ENCODE data around the gene SPATA17. TPM values are rescaled to one million over a fixed set of nuclear protein-coding genes. Genes with fewer than 3 reads are reported as not detected.

The SPATA17 gene
- total and polyA plus RNA-seq, 2 experiments from 2014 or later, result 1.00 to 2.9 TPM

GRCh38 chr1:217776693-217777092 lies 145.5 kb downstream of the SPATA17 start:
- Histone ChIP-seq H3K4me3 (no peak overlapping the region), H3K27ac (no peak overlapping the region), H3K4me1 (ENCODE audit: insufficient read depth) (no peaks in the 10 kb centered on the region), H3K79me2 (no peaks in the 10 kb centered on the region), H4K20me1 (ENCODE audit: insufficient read depth, poor library complexity, severe bottlenecking) (no peaks in the 10 kb centered on the region), H3K27me3 (no peaks in the 10 kb centered on the region), H3K9me2 (replicated peaks; ENCODE audit: insufficient read depth) (no peaks in the 10 kb centered on the region), H3K9me3 (ENCODE audit: low read depth) (no peaks in the 10 kb centered on the region), H2AFZ (no peak overlapping the region), H3K36me3 (replicated peaks; ENCODE audit: insufficient read depth, low read depth) (no peaks in the 10 kb centered on the region), H3K4me2 (no peak overlapping the region)
- WGBS (ENCODE audit: low lambda C conversion rate, missing lambda C conversion rate), result 98% methylated on average over 5 of the region's 5 CpGs
- DNase-seq (ENCODE audit: low spot score), result no peak
- no peak for TF ChIP-seq EZH2 (IDR thresholded peaks at IDR 0.05; ENCODE audit: borderline replicate concordance)
- TF ChIP-seq, protein P1, sequence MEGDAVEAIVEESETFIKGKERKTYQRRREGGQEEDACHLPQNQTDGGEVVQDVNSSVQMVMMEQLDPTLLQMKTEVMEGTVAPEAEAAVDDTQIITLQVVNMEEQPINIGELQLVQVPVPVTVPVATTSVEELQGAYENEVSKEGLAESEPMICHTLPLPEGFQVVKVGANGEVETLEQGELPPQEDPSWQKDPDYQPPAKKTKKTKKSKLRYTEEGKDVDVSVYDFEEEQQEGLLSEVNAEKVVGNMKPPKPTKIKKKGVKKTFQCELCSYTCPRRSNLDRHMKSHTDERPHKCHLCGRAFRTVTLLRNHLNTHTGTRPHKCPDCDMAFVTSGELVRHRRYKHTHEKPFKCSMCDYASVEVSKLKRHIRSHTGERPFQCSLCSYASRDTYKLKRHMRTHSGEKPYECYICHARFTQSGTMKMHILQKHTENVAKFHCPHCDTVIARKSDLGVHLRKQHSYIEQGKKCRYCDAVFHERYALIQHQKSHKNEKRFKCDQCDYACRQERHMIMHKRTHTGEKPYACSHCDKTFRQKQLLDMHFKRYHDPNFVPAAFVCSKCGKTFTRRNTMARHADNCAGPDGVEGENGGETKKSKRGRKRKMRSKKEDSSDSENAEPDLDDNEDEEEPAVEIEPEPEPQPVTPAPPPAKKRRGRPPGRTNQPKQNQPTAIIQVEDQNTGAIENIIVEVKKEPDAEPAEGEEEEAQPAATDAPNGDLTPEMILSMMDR (IDR thresholded peaks at IDR 0.05; ENCODE audit: poor library complexity), result no peak
- TF ChIP-seq EZH2phosphoT487 (IDR thresholded peaks at IDR 0.05; ENCODE audit: low read depth, severe bottlenecking, unreplicated experiment), result no peak

- no peaks in the 10 kb centered on the region for H3K9me2 ChIP-seq (replicated peaks; ENCODE audit: insufficient read depth)
- H4K20me1 ChIP-seq (ENCODE audit: insufficient read depth, poor library complexity, severe bottlenecking), result no peaks in the 10 kb centered on the region
- no peaks in the 10 kb centered on the region for H3K36me3 ChIP-seq (replicated peaks; ENCODE audit: insufficient read depth, low read depth)
- TF ChIP-seq EZH2 (IDR thresholded peaks at IDR 0.05; ENCODE audit: borderline replicate concordance) (no peak), EZH2phosphoT487 (IDR thresholded peaks at IDR 0.05; ENCODE audit: low read depth, severe bottlenecking, unreplicated experiment) (no peak)
- TF ChIP-seq, protein P1 (IDR thresholded peaks at IDR 0.05; ENCODE audit: poor library complexity), result no peak
- H2AFZ ChIP-seq, result no peak overlapping the region
- no peak overlapping the region for H3K4me3 ChIP-seq
- 88% methylated on average over 4 of the region's 4 CpGs for WGBS (ENCODE audit: low lambda C conversion rate, missing lambda C conversion rate)
- no peaks in the 10 kb centered on the region for H3K27me3 ChIP-seq
- no peaks in the 10 kb centered on the region for H3K9me3 ChIP-seq (ENCODE audit: low read depth)
- no peaks in the 10 kb centered on the region for H3K4me1 ChIP-seq (ENCODE audit: insufficient read depth)
- H3K4me2 ChIP-seq, result no peak overlapping the region
- H3K79me2 ChIP-seq, result no peaks in the 10 kb centered on the region
- no peak overlapping the region for H3K27ac ChIP-seq
- DNase-seq (ENCODE audit: low spot score), result no peak
These were observed 149.9 kb downstream of the SPATA17 start for GRCh38 chr1:217781056-217781455.

DNA sequence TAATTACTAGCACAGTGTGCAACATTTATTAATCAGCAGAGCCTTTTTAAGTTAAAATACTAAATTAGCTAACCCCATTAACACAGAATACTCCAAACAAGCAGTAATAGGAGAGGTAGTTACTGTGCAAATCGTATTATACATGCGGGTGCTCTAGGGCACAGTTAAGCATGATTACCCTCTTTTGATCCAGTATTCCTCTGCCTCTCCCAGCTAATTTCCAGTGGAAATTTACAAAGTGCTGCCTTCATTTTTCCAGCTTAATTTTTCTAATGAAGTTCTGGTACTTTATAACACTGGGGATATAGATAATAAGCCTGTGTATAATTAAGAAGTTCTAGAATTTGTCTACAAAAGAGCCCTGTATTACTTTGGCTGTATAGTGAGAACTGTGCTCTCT lies 159.9 kb downstream of the SPATA17 start:
- no peaks in the 10 kb centered on the region for H3K9me3 ChIP-seq (ENCODE audit: low read depth)
- no peaks in the 10 kb centered on the region for H3K4me1 ChIP-seq (ENCODE audit: insufficient read depth)
- H3K4me3 ChIP-seq, result no peak overlapping the region
- no peak overlapping the region for H2AFZ ChIP-seq
- DNase-seq (ENCODE audit: low spot score), result no peak
- 78% methylated on average over 2 of the region's 2 CpGs for WGBS (ENCODE audit: low lambda C conversion rate, missing lambda C conversion rate)
- H3K27me3 ChIP-seq, result no peaks in the 10 kb centered on the region
- H3K79me2 ChIP-seq, result no peaks in the 10 kb centered on the region
- TF ChIP-seq EZH2 (IDR thresholded peaks at IDR 0.05; ENCODE audit: borderline replicate concordance) (no peak), EZH2phosphoT487 (IDR thresholded peaks at IDR 0.05; ENCODE audit: low read depth, severe bottlenecking, unreplicated experiment) (no peak)
- TF ChIP-seq, protein P1 (IDR thresholded peaks at IDR 0.05; ENCODE audit: poor library complexity), result no peak
- no peak overlapping the region for H3K4me2 ChIP-seq
- H3K9me2 ChIP-seq (replicated peaks; ENCODE audit: insufficient read depth), result no peaks in the 10 kb centered on the region
- no peaks in the 10 kb centered on the region for H3K36me3 ChIP-seq (replicated peaks; ENCODE audit: insufficient read depth, low read depth)
- no peak overlapping the region for H3K27ac ChIP-seq
- H4K20me1 ChIP-seq (ENCODE audit: insufficient read depth, poor library complexity, severe bottlenecking), result no peaks in the 10 kb centered on the region

GRCh38 chr1:217805792-217806191 lies 174.6 kb downstream of the SPATA17 start:
- no peak overlapping the region for H3K4me2 ChIP-seq
- no peaks in the 10 kb centered on the region for H3K36me3 ChIP-seq (replicated peaks; ENCODE audit: insufficient read depth, low read depth)
- TF ChIP-seq, protein P1 (IDR thresholded peaks at IDR 0.05; ENCODE audit: poor library complexity), result no peak
- no peak for TF ChIP-seq EZH2phosphoT487 (IDR thresholded peaks at IDR 0.05; ENCODE audit: low read depth, severe bottlenecking, unreplicated experiment)
- no peak for TF ChIP-seq EZH2 (IDR thresholded peaks at IDR 0.05; ENCODE audit: borderline replicate concordance)
- H3K4me3 ChIP-seq, result no peak overlapping the region
- no peak overlapping the region for H3K27ac ChIP-seq
- H2AFZ ChIP-seq, result no peak overlapping the region
- WGBS (ENCODE audit: low lambda C conversion rate, missing lambda C conversion rate), result 79% methylated on average over 1 of the region's 1 CpG
- H3K9me2 ChIP-seq (replicated peaks; ENCODE audit: insufficient read depth), result no peaks in the 10 kb centered on the region
- DNase-seq (ENCODE audit: low spot score), result no peak
- no peaks in the 10 kb centered on the region for H3K9me3 ChIP-seq (ENCODE audit: low read depth)
- H4K20me1 ChIP-seq (ENCODE audit: insufficient read depth, poor library complexity, severe bottlenecking), result no peaks in the 10 kb centered on the region
- H3K4me1 ChIP-seq (ENCODE audit: insufficient read depth), result no peaks in the 10 kb centered on the region
- H3K79me2 ChIP-seq, result no peaks in the 10 kb centered on the region
- H3K27me3 ChIP-seq, result no peaks in the 10 kb centered on the region

Measured in hepatocyte (in vitro differentiated cells).